T47D (cell line): ENCODE results near the gene UPF1.

Experiments
- DNase-seq, 2 experiments: peaks; one replicate each; pipeline versions ENCODE4 v3.0.0 to v3.0.0-alpha.2; 2011 to 2012; ENCODE audit warnings: low read depth in 1 of 2, low spot score in 1 of 2
- JUND ChIP-seq: IDR thresholded peaks from 2 replicates; pipeline ENCODE4 v1.6.1; 2012; ENCODE audit warnings: low read depth
- in situ Hi-C: cut with HindIII; loops from 2 replicates; pipeline ENCODE4 v1.10.0; 2016; ENCODE audit warnings: low sequenced_read_pairs, low pct_unique_long_range_greater_than_20kb

UPF1 gene

GRCh38 chr19:18833849-18834643 is 2.3 kb downstream of the UPF1 start:
- TF ChIP-seq JUND = no peak
- peak in 1 of 2 experiments; percentile 14 for DNase-seq
- in situ Hi-C loops = no loop called here

GRCh38 chr19:18834644-18834984 is 2.9 kb downstream of the UPF1 start:
- in situ Hi-C loops = no loop called here
- no peak for TF ChIP-seq JUND
- DNase-seq = no peak

GRCh38 chr19:18839465-18840287 is 7.9 kb downstream of the UPF1 start:
- DNase-seq = no peak
- TF ChIP-seq JUND = no peak
- in situ Hi-C loops = no loop called here

- DNase-seq = no peak
- TF ChIP-seq JUND = no peak
- in situ Hi-C loops = no loop called here
These were observed 8.8 kb downstream of the UPF1 start for GRCh38 chr19:18840288-18841267.

- in situ Hi-C loops = no loop called here
- no peak for TF ChIP-seq JUND
- DNase-seq = no peak
These were observed 9.6 kb downstream of the UPF1 start for GRCh38 chr19:18841400-18841799.

GRCh38 chr19:18842166-18842565 is 10.4 kb downstream of the UPF1 start:
- no peak for DNase-seq
- TF ChIP-seq JUND = no peak
- in situ Hi-C loops = no loop called here

GRCh38 chr19:18843960-18844359 is 12.2 kb downstream of the UPF1 start:
- DNase-seq = no peak
- in situ Hi-C loops = no loop called here
- TF ChIP-seq JUND = no peak

GRCh38 chr19:18844806-18845329 is 13.1 kb downstream of the UPF1 start:
- TF ChIP-seq JUND = no peak
- DNase-seq = no peak
- in situ Hi-C loops = no loop called here

- DNase-seq = no peak
- TF ChIP-seq JUND = no peak
- in situ Hi-C loops = no loop called here
These were observed 14.2 kb downstream of the UPF1 start for GRCh38 chr19:18845961-18846360.

GRCh38 chr19:18846862-18847548 is 15.2 kb downstream of the UPF1 start:
- peak; percentile 62 to 73 for DNase-seq

GRCh38 chr19:18847549-18848463 is 16.0 kb downstream of the UPF1 start:
- no peak for TF ChIP-seq JUND
- DNase-seq = no peak
- in situ Hi-C loops = no loop called here

More at GRCh38 chr19:18846862-18847548, 15.2 kb downstream of the UPF1 start:
- TF ChIP-seq JUND = no peak
- in situ Hi-C loops = no loop called here
